ENCODE data around the gene LYRM4.
"Not testable (repeated sequence)": the region's sequence is repeated elsewhere in the genome, so short reads cannot be mapped to it uniquely, and the experiment has no call there.

The LYRM4 gene

DNA sequence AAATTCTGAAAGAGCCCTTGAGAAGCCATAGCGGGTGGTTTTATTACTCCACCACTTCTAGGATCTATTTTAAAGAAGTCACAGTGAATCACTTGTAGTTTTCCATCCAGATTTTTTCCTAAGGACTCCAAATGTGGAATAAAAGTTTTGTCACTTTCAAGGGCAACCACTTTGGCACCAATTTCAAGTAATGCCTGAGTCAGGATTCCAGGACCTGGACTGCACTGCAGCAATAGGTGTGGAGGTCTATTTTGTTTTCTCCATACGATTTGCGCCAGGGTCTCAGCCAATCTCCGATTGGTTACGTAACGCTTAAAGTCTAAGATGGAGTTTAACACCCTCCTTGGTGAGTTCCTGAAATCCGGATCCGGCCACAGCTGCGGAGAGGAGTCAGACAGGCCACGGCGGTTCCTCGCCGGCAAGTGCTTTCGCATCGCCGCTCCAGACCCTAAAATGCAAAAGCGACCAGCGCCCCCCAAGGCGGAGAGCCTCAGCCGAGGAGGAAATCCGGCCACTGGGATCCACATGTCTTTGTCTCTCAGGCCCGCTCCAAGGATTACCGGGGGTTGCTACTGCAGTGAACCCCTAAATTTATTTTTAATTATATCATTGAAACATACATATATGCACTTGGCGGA is 194.2 kb downstream of the LYRM4 start:
- DNase-seq = no peak

DNA sequence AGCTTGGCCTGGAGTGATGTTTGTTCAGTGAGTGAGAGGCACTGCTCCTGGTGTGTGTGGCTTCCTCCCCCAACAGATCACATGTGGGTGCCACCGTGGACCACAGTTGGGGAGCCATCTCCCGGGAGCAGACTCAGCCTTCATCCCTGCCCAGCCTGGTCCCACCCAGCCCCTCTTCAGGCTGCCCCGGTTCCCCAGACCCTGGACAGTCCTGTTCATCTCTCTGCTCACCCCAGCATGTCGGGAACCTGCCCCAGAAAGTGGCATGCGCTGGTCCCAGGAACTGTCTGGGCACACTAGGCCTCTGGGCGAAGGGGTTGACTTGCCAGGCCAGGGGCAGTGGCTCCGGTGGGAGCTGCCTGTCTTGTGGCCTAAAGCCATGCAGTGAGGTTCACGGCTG is 197.1 kb downstream of the LYRM4 start:
- no peak for DNase-seq

DNA sequence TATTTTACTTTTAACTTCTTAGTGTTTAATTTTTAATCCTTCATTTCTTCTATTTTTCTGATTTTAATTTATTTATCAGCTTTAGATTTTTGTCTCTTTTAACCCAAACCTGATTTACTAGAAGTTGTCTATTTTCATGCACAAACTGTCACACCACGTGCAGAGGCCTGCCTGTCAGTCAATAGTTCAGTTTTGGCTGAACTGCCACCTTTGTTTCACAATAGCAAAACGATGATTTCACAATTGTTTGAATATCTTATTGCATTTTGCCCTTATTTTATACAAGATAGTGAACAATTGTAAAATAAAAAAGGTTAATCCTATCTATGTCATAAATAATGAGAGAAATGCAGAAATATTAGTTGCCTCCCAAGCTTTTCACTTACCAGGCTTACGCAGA is 199.6 kb downstream of the LYRM4 start:
- DNase-seq = no peak

DNA sequence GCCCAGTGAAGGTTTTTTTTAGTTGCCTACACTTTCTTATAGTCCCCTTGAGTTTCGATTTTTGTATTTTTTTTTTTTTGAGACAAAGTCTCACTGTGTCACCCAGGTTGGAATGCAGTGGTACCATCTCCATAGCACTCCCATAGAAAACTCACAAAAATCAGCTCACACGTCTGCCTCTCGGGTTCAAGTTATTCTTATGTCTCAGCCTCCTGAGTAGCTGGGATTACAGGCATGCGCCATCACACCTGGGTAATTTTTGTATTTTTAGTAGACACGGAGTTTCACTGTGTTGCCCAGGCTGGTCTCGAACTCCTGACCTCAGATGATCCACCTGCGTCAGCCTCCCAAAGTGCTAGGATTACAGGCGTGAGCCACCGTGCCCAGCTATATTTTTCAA is 200.3 kb downstream of the LYRM4 start:
- not testable (repeated sequence) for DNase-seq

DNA sequence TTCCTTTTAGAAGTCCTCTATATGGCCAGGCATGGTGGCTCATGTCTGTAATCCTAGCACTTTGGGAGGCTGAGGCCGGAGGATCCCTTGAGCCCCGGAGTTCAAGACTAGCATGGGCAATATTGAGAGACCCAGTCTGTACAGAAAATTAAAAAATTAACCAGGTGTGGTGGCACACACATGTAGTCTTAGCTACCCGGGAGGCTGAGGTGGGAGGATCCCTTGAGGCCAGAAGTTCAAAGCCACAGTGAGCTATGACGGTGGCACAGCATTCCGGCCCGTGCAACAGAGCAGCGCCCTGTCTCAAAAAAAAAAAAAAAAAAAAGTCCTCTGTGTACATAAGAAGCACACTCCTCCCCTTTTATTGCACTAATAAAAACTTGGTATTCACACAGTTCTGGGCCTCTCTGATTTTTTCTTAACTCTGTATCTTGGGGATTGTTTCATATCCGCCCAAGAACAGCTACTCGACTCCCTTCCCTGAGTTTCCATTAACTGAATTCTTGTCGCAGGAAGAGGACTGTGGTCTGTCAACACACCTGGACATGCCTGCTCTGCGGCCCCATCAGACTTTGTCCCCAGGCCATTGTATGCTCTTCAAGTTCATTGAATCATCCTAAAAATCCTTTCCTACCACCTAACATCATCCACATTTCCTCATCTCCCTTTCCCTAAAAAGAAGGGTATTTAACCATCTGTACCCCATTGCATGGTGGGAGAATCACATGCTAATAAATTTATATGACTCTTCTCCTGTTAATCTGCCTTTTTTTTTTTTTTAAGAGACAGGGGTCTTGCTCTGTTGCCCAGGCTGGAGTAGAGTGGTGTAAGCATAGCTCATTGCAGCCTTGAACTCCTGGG is 201.5 kb downstream of the LYRM4 start:
- DNase-seq = no peak

All from COR-L47 (cell line).